ENCODE results near the gene IL1RAPL2.
"Not testable (repeated sequence)": the region's sequence is repeated elsewhere in the genome, so short reads cannot be mapped to it uniquely, and the experiment has no call there.

Gene IL1RAPL2

GRCh38 chrX:105701310-105702052 is 1135.5 kb downstream of the IL1RAPL2 start:
- peak; percentile 3 for DNase-seq (ENCODE audit: low spot score)

- DNase-seq (ENCODE audit: low spot score): no peak
Measured at GRCh38 chrX:105703876-105704275, 1137.9 kb downstream of the IL1RAPL2 start.

DNA sequence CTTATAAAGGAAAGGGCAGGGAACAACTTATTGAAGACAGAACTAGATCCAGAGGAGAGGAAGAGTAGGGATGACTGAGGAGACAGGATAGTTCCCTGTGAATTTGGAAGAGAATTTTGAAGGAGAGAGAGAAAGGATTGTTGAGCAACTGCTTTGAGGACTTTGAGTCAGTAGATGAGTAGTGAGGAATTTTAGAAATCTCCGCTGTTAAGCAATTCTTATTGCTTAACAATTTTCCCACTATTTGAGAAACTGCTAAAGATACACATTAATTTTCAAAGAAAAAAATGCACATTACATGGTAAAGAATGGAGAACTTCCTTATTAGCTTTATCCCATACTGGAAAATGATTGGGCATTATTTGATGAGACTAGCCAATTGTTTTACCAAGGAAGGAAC is 1140.0 kb downstream of the IL1RAPL2 start:
- no peak for DNase-seq (ENCODE audit: low spot score)

DNA sequence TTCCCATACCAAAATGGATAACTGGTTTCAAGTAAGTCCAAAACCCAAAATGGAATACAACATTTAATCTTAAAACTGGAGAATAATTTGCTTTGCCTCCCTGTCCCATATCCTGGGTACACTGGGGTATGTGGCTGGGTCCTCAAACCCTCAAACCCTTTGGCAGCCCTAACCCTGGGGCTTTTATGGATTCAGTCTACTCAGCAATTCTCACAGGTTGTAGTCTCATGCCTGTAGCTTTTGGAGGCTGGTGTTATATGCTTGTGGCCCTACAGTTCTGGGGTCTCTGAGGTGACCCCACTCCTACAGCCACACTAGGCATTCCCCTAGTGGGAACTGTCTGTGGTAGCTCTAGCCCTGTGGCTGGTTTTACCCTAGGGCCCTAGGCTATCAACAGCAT is 1145.8 kb downstream of the IL1RAPL2 start:
- DNase-seq (ENCODE audit: low spot score): no peak

GRCh38 chrX:105715746-105716145 is 1149.7 kb downstream of the IL1RAPL2 start:
- no peak for DNase-seq (ENCODE audit: low spot score)

DNA sequence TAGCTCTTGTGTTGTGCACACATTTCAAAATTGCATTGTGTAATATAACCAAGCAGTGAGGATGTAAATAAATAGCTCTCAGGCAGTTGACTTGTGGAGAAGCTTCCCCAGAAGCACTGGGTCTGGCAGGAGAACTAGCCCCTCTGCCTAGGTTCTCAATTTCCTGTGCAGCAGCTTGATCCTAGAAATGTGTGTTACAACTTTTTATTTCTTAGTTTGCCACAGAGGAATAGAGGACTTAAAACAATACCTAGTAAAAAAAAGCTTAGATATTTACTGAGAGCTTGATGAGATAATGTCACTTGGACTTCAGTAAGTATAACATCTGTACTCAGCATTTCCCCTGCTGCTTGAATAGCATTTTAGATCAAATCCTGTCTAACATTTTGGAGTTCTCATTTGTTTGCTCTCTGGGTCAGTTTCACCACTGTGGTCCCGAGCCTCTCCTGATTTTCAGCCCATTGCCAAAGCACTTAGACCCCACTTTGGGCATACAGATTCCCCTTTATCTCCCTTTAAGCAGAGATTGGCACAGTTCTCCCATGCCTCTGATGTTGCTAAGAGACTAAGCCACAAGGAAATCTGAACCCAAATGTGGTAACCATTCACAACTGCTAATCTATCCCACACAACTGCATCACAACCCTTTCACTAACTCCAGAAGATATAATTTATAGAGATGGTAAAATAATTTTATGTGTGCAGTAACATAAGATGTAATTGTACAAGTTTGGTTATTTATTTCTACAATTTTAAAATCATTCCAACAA is 1158.2 kb downstream of the IL1RAPL2 start:
- no peak for DNase-seq (ENCODE audit: low spot score)

DNA sequence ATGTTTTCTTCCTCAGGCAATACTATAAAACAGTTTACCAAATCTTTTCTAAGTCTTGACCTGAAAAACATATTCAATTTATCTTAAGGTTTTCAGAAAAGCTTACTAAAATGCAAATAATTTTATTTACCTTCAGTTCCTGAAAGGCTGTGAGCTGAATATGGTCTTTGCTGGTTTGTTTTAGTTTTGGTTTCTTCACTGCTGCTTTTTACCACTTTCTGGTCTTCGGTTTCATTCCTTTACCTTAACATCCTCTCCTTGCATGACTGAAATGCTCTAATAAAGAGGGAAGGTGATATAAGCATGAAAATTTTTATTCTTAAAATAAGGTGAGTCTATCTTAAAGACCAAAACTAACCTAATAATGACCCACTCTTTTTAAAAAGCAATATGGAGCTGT is 1159.2 kb downstream of the IL1RAPL2 start:
- DNase-seq (ENCODE audit: low spot score): no peak

- no peak for DNase-seq (ENCODE audit: low spot score)
Measured at GRCh38 chrX:105738162-105738561, 1172.2 kb downstream of the IL1RAPL2 start.

GRCh38 chrX:105744291-105744690 is 1178.3 kb downstream of the IL1RAPL2 start:
- no peak for DNase-seq (ENCODE audit: low spot score)

DNA sequence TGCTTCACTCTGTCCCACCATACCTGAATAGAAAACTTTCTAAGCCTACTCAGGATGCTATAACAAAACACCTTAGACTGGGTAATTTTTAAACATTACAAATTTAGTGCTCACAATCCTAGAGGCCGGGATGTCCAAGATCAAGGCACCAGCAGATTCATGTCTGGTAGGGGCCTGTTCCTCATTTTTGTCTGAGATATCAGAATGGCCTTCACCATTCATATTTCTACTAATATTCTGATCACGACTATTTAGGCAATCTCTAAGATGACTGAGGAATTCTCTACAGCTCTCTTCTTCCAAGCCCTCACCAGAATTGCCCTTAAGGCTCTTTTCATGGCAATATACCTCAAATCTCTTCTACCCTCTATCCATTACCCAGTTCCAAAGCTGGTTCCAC is 1178.9 kb downstream of the IL1RAPL2 start:
- DNase-seq (ENCODE audit: low spot score): no peak

DNA sequence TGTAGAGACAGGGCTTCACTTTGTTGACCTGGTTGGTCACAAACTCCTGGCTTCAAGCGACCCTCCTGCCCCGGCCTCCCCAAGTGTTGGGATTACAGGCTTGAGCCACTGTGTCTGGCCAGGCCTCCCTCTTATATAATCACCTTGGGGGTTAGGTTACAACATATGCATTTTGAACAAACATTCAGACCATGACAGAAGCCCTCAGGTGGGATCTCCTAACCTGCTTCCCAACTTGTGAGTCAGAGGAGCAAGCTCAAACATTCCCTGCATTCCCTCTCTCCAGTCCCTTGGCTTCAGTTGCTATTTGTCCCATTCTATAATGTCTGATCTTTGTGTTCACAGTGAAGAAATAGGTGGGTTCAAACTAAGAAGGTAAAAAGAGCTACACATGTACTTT is 1179.9 kb downstream of the IL1RAPL2 start:
- DNase-seq (ENCODE audit: low spot score): no peak

DNA sequence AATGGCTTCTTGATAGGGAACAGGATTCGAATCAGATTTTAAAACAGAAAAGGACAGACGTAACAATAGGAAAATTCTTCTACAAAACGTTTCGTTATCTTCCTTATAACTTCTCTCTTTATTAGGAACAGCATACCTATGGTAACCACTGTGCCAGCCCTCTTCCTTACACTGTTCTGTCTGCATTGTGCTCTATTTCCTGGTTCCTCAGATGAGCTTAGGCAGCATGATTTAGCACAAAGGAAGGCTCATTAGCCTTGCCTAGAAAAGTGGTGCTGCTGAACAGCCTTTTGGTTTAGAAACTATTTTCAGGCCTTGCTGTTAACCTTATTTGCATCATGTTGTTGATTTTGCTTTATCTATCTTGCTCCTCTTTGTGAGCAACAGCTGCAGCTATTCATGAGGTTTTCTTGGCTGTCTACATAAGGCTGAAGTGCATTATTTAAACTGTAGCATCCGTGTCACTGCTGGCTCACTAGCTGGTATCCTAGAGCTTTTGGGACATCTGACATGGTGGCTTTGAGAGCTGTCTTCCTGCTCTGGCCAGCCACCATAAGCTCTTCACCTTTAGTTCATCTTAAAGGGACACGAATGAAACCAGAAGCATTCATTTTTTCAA is 1186.4 kb downstream of the IL1RAPL2 start:
- DNase-seq (ENCODE audit: low spot score): no peak

DNA sequence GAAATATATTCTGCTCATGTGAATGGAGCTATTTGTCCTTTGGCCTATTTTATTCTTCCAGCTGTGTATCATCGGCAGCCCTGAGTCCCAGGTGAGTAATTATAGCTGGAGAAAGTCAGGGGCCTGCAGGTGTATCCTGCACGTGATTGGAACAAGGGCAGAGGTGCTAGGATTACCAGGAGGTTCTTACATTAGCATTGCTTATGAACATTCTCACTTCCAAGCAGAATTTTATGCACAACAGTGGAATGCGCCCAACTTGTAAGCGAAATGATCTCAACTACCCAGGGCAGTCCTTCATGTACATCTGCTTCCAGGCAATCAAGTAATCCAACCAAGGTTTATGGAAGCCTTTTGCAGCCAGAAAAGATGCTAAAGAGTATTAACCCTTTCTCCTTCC is 1187.4 kb downstream of the IL1RAPL2 start:
- no peak for DNase-seq (ENCODE audit: low spot score)

DNA sequence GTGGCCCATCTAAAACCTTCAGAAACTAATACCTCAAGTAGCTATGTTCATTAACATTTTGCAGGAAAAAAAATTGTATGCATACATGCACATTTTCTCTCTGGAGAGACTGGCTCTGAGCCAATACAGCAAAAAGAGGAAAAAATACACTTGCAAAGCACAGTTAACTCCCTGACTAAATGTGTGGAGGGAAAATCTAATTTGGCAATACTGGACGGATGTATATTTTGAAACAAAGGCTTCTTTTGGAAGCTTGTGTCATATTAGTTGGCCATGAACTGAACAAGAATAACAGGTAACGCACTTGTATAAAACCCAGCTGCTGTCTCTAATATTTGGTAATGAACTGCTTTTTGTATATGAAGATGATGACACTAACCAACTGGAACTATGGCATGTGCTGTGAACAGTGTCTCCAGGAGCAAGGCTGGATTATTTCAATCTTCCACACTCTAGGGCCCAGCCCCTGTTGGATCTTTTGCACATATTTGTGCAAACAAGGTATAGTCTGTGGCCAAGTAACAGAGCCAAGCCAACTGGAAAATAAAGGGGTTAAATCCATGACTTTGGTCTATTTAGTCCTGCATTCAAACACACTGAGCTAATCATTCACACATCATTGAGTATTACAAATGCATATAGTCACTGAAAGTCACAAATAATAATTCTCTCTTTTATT is 1188.4 kb downstream of the IL1RAPL2 start:
- DNase-seq (ENCODE audit: low spot score): no peak

GRCh38 chrX:105755109-105755508 is 1189.1 kb downstream of the IL1RAPL2 start:
- no peak for DNase-seq (ENCODE audit: low spot score)

DNA sequence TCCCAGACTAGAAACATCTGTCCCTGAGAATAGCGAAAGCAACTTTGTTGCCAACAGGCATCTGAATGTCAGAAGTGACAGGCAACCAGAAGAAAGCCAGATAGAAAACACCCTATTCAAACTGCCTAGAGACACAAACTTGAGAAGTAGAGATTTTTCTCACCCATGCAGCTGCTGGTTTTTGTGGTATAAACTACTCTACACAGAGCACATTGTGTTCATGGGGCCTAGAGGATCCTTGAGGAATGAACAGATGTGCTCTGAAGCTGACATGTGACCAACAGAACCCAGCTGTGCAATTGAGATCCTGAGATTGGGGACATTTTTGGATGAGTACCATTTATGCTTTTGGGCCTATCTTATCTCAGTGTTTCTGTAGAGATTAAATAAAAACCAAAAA is 1192.8 kb downstream of the IL1RAPL2 start:
- DNase-seq (ENCODE audit: low spot score): no peak

DNA sequence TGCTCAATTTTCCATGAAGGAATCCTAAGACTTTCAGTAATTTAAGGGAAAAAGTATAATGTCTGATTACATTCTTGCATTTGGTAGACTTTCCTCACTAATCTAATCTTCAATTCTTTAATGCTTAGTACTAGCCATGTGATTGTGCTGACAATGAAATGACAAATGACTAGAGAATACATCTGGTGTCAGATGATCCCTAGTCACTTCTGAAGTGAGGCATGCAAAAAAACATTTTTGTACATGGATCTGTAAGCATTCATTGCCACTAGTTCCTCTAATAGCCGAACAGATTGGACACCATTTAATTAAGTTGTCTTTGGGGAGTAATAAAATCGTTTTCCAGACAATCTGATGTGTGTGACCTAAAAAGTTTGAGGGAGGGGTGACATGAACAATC is 1193.6 kb downstream of the IL1RAPL2 start:
- DNase-seq (ENCODE audit: low spot score): no peak

DNA sequence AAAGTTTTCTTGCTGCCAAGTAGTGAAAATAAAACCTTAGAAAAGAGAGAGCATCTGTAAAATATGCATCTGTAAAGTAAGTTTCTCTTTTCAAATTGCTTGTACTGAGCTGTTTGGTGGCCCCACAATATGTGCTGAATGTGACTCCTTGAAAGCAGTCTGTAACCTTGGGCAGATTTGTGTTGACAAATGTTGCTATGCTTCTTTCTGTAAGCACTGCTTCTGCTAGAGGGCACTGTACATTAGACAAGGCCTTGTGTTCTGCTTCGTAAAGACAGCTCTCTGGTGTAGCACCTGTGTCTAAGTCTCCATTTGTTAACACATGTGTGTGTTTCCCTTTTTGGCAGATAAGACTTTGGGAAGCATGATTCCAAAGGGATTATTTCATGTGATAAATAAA is 1199.7 kb downstream of the IL1RAPL2 start:
- no peak for DNase-seq (ENCODE audit: low spot score)

- DNase-seq (ENCODE audit: low spot score): no peak
Measured at GRCh38 chrX:105773801-105774200, 1207.8 kb downstream of the IL1RAPL2 start.

DNA sequence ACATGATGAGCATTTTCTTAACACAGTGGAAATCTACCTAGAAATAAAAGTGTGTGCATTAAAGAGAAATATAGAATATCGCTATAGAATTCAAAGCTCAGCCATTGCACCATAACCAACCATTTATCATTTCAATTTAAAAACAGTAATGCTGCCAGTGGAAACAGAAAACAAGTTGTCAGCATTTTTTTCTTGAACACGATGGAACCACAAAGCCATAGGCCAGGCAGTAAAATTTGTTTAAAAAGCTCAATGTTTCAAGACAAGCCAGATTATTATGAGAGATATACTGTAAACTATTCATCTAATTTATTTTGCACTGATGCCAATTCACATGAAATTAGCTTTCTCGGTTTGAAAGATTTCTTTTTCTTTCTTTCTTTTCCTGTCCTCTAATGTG is 1209.7 kb downstream of the IL1RAPL2 start:
- DNase-seq (ENCODE audit: low spot score): no peak

GRCh38 chrX:105781804-105782203 is 1215.8 kb downstream of the IL1RAPL2 start:
- DNase-seq (ENCODE audit: low spot score): no peak

- not testable (repeated sequence) for DNase-seq (ENCODE audit: low spot score)
Measured at GRCh38 chrX:105796877-105797276, 1230.9 kb downstream of the IL1RAPL2 start.

DNA sequence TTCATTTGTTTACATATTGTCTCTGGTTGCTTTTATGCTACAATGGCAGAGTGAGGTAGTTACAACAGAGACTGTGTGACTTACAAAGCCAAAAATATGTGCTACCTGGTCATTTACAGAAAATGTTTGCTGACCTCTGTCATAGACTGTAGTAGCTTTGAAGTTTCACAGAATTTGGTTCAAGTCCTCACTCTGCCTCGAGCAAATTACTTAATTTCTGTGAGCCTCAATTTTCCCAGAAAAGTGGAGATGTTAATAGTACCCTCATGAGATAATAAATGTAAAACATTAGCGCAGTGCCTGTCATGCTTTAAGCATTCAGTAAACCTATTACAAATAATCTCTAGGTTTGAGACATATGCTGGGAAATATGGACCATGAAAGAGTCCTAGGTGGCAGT is 1237.9 kb downstream of the IL1RAPL2 start:
- no peak for DNase-seq (ENCODE audit: low spot score)

Measured in AG08395 (cell line).